HepG2 (cell line): ENCODE results near the gene SHFL. TPM values are rescaled to one million over a fixed set of nuclear protein-coding genes. Genes with fewer than 3 reads are reported as not detected.
A peak's percentile ranks its signal among the peaks of the same experiment; 100 is the strongest.

Experiments used
- ATAC-seq: fragments of 200-7000 bp; cut with Tn5 transposase; 3 replicates; pipeline ENCODE4 v1.9.1; 2020; ENCODE audit warnings: mild to moderate bottlenecking, moderate library complexity
- BruUV-seq: library from RNA; stranded (reverse); fragments of 400-500 nt; replicated peaks from 2 replicates; lab custom pipeline; 2021; lab: Mats Ljungman, UMichigan
- CTCF ChIA-PET: fragments of 300-600 bp; formaldehyde crosslinking; extraction: SDS; loops from one replicate; lab custom pipeline; 2021; ENCODE audit warnings: low total read pairs, inconsistent platforms, low intra/inter-chr PET ratio; lab: Yijun Ruan, JAX
- POLR2A ChIA-PET: fragments of 350-600 bp; sonication (Branson Sonifier 250); formaldehyde crosslinking; loops from one replicate; lab custom pipeline; 2020; ENCODE audit warnings: antibody characterized with exemption, inconsistent platforms; lab: Yijun Ruan, JAX
- DNase-seq: peaks from one replicate; pipeline ENCODE4 v3.0.0-alpha.2; 2015; ENCODE audit warnings: low spot score
- FAIRE-seq: peaks from 3 replicates; lab custom pipeline; 2011; peaks lifted over from hg19 to GRCh38; lab: Jason Lieb, UNC
- H2AFZ ChIP-seq: one replicate; pipeline ENCODE4 v1.6.1; 2011; ENCODE audit warnings: low read length, inconsistent platforms
- H3K27ac ChIP-seq: fragments of 300-600 bp; 3 replicates; pipeline ENCODE4 v1.8.0; 2011; ENCODE audit warnings: mixed run types, mild to moderate bottlenecking, mixed read lengths, low read length, inconsistent platforms; ENCODE audit not compliant: insufficient read depth; ENCODE audit errors: extremely low read length
- H3K27me3 ChIP-seq, 2 experiments: fragments of 200-600 bp in 1 of 2; 2 replicates in 1 of 2; 3 replicates in 1 of 2; pipeline versions ENCODE4 v1.6.0 to v1.8.0; 2011; ENCODE audit warnings: low read length in 2 of 2, mild to moderate bottlenecking in 2 of 2, moderate library complexity in 2 of 2, inconsistent platforms in 1 of 2; ENCODE audit not compliant: insufficient read depth in 2 of 2, control insufficient read depth in 1 of 2
- H3K36me3 ChIP-seq, 2 experiments: fragments of 200-600 bp in 1 of 2; replicated peaks in 1 of 2; 2 replicates in 1 of 2; 3 replicates in 1 of 2; pipeline versions ENCODE4 v1.5.1 to v1.8.0; 2011; ENCODE audit warnings: low read length in 2 of 2, inconsistent platforms in 1 of 2; ENCODE audit not compliant: insufficient read depth in 2 of 2, control insufficient read depth in 1 of 2
- H3K4me1 ChIP-seq: 2 replicates; pipeline ENCODE4 v1.5.1; 2012; ENCODE audit warnings: low read length, inconsistent platforms; ENCODE audit not compliant: insufficient read depth
- H3K4me2 ChIP-seq: 2 replicates; pipeline ENCODE4 v1.6.0; 2011; ENCODE audit warnings: low read depth, low read length, inconsistent platforms
- H3K4me3 ChIP-seq, 3 experiments: fragments of 200-600 bp in 1 of 3; sonication (generic), shearing (Covaris generic) in 1 of 3; replicated peaks in 1 of 3; 2 replicates each; pipeline ENCODE4 v1.5.1; 2011 to 2016; ENCODE audit warnings: low read length in 3 of 3, inconsistent platforms in 2 of 3, low read depth in 2 of 3, mild to moderate bottlenecking in 2 of 3, control low read depth in 1 of 3, mixed read lengths in 1 of 3; ENCODE audit not compliant: insufficient read depth in 1 of 3
- H3K79me2 ChIP-seq: one replicate; pipeline ENCODE4 v1.6.1; 2011; ENCODE audit warnings: low read length, inconsistent platforms; ENCODE audit not compliant: insufficient read depth
- H3K9ac ChIP-seq: 2 replicates; pipeline ENCODE4 v1.6.0; 2011; ENCODE audit warnings: mild to moderate bottlenecking, low read depth, low read length, inconsistent platforms; ENCODE audit not compliant: insufficient read depth
- H3K9me3 ChIP-seq: 2 replicates; pipeline ENCODE4 v1.5.1; 2012; ENCODE audit warnings: mild to moderate bottlenecking, low read length
- H4K20me1 ChIP-seq: 2 replicates; pipeline ENCODE4 v1.6.0; 2011; ENCODE audit warnings: inconsistent platforms, mild to moderate bottlenecking, low read length, moderate library complexity; ENCODE audit not compliant: insufficient read depth
- DPF2 ChIP-seq: sonication (generic); formaldehyde crosslinking; IDR thresholded peaks from 2 replicates; pipeline ENCODE4 v1.4.0; 2020; ENCODE audit warnings: mild to moderate bottlenecking, low read depth, missing genetic modification reagents, borderline replicate concordance
- MAFK ChIP-seq, 2 experiments: IDR thresholded peaks in 1 of 2; conservative IDR thresholded peaks in 1 of 2; 2 replicates each; pipeline ENCODE4 v1.6.1; 2011; ENCODE audit warnings: improper control_type of control experiment in 2 of 2, low read length in 2 of 2
- SETDB1 ChIP-seq: sonication (generic); formaldehyde crosslinking; IDR thresholded peaks from 2 replicates; pipeline ENCODE4 v1.5.1; 2020; ENCODE audit warnings: missing genetic modification reagents, mild to moderate bottlenecking, borderline replicate concordance
- TBL1XR1 ChIP-seq: fragments of 150-350 bp; IDR thresholded peaks from 2 replicates; pipeline ENCODE4 v1.6.1; 2014; ENCODE audit warnings: borderline replicate concordance, low read length; ENCODE audit not compliant: partially characterized antibody
- WGBS: methylation state at CpG from one replicate; pipeline ENCODE4 v1.1.6; 2017; ENCODE audit warnings: low lambda C conversion rate; 5-methylcytosine and 5-hydroxymethylcytosine counted together
- in situ Hi-C: cut with HindIII; loops from 2 replicates; pipeline ENCODE4 v1.10.0; 2017; ENCODE audit warnings: low pct_unique_long_range_greater_than_20kb; ENCODE audit not compliant: extremely low pct_ligation_motif_present
- intact Hi-C: fragments of 100-400 bp; cut with micrococcal nuclease; formaldehyde crosslinking; loops from one replicate; pipeline ENCODE4 v1.10.0; 2022; ENCODE audit not compliant: unreplicated experiment
- polyA plus RNA-seq, 8 experiments: library from polyadenylated mRNA; depleted of rRNA in 3 of 8; stranded (reverse) in 7 of 8; unstranded in 1 of 8; fragments of >200 nt; fragmentation: Illumina TruSeq in 4 of 8; extraction: Trizol in 4 of 8; gene quantifications; 2 replicates each; pipeline versions ENCODE4 v1.2.1 to v1.2.3, GENCODE V29; 2011 to 2016; ENCODE audit warnings: low read depth in 4 of 8, missing spikeins in 1 of 8, mixed read lengths in 1 of 8; ENCODE audit not compliant: insufficient read depth in 1 of 8
- total RNA-seq, 5 experiments: library from RNA; depleted of rRNA; stranded (reverse); fragments of >200 nt; fragmentation: Illumina TruSeq; extraction: Trizol; gene quantifications; 2 replicates each; pipeline ENCODE4 v1.2.3, GENCODE V29; 2016; ENCODE audit warnings: low read depth in 1 of 5
- TF ChIP-seq, protein P1 (sequence below): sonication (generic); formaldehyde crosslinking; IDR thresholded peaks from 2 replicates; pipeline ENCODE4 v1.5.1; 2020; ENCODE audit warnings: mild to moderate bottlenecking, missing genetic modification reagents, moderate library complexity

SHFL gene
- total and polyA plus RNA-seq, 2 of the 13 experiments (the other 11 are each of a cell fraction or from before 2014, with no cell fraction given): 12.3 to 36.4 TPM

DNA sequence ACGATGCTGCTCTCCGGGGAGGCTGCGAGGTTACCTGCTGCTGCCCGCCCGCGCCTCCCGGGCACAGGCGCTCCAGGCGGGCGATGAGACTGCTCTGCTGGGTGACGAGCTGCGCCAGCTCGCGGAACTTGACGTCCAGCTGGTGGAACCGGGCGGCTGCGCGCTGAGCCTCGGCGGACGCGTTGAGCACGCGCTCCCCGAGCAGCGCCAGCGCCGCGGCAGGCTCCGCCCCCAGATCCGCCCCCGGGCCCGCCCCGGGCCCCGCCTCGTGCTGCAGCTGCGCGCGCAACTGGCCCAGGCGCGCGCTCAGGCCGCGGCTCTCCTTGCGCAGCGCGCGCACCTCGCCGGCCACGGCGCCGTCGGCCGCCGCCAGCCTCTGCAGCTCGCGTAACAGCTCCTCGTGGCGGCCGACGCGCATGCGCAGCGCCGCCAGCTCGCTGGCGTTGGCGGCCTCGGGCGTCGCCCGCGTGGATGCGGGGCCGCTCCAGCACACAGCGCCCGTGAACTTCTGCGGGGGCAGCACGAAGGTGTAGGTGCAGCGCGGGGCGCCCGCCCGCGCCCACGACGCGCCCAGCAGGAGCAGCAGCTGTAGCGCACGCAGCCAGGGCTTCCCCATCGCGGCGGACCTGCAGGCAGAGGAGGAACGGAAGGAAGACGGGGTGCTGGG lies 10.0 kb downstream of the SHFL start:
- no peaks in the 10 kb centered on the region for H3K27me3 ChIP-seq
- no peak overlapping the region for H3K9ac ChIP-seq
- no peak overlapping the region for H3K4me3 ChIP-seq
- no TSS peak for BruUV-seq
- ChIA-PET POLR2A (interaction anchor here (0.6 kb wide), 1 partner anchor 76 kb away, joined by 3 read pairs; no protein-coding TSS in a partner anchor), CTCF (no interaction called here)
- ATAC-seq: no peak
- no peak for FAIRE-seq
- intact Hi-C loops (no loop called here), in situ Hi-C loops (no loop called here)
- no peaks in the 10 kb centered on the region for H4K20me1 ChIP-seq
- no peak overlapping the region for H3K27ac ChIP-seq
- WGBS: 83% methylated on average over 22 of the region's 97 CpGs
- H3K79me2 ChIP-seq: no peaks in the 10 kb centered on the region
- no peak for DNase-seq
- H3K9me3 ChIP-seq: no peaks in the 10 kb centered on the region
- TF ChIP-seq, protein P1, sequence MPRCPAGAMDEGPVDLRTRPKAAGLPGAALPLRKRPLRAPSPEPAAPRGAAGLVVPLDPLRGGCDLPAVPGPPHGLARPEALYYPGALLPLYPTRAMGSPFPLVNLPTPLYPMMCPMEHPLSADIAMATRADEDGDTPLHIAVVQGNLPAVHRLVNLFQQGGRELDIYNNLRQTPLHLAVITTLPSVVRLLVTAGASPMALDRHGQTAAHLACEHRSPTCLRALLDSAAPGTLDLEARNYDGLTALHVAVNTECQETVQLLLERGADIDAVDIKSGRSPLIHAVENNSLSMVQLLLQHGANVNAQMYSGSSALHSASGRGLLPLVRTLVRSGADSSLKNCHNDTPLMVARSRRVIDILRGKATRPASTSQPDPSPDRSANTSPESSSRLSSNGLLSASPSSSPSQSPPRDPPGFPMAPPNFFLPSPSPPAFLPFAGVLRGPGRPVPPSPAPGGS (CRISPR knock-in tag): no peak
- no peak for TF ChIP-seq TBL1XR1
- TF ChIP-seq DPF2 (CRISPR knock-in tag): no peak
- no peak overlapping the region for H2AFZ ChIP-seq
- peaks cover 18% of the 10 kb centered on the region for H3K4me1 ChIP-seq
- peaks cover 0 to 2% of the 10 kb centered on the region in 2 experiments; a peak in 2 of 5 replicates for H3K36me3 ChIP-seq
- H3K4me2 ChIP-seq: no peak overlapping the region

- DNase-seq: no peak
- no peak overlapping the region for H3K4me2 ChIP-seq
- peaks cover 0 to under 1% of the 10 kb centered on the region in 2 experiments; a peak in 2 of 5 replicates for H3K36me3 ChIP-seq
- H3K9ac ChIP-seq: no peak overlapping the region
- intact Hi-C loops: no loop called here
- no peaks in the 10 kb centered on the region for H3K79me2 ChIP-seq
- no peaks in the 10 kb centered on the region for H3K9me3 ChIP-seq
- in situ Hi-C loops: no loop called here
- POLR2A ChIA-PET: no interaction called here
- no peaks in the 10 kb centered on the region for H4K20me1 ChIP-seq
- H3K4me3 ChIP-seq: no peak overlapping the region
- H3K27me3 ChIP-seq: no peaks in the 10 kb centered on the region
- CTCF ChIA-PET: no interaction called here
- no TSS peak for BruUV-seq
- FAIRE-seq: no peak
- ATAC-seq: no peak
- TF ChIP-seq SETDB1 (CRISPR knock-in tag): no peak
- 0 out of 4 replicates have a peak, but pooled peaks of 1 of the 2 experiments have one; percentile 4 for TF ChIP-seq MAFK (conservative IDR thresholded peaks at IDR 0.05 in 1 of 2, IDR thresholded peaks at IDR 0.05 in 1 of 2; ENCODE audit: low read length in 2 of 2)
- no peak overlapping the region for H2AFZ ChIP-seq
- WGBS: 92% methylated on average over 24 of the region's 26 CpGs
- H3K27ac ChIP-seq: no peak overlapping the region
- H3K4me1 ChIP-seq: peaks cover 16% of the 10 kb centered on the region
Measured at GRCh38 chr19:10096615-10096963, 10.5 kb downstream of the SHFL start.
